Retinal pigment epithelial cell (primary cell): ENCODE data around the gene IFNAR2.

Source experiments
- DNase-seq: peaks from one replicate; pipeline ENCODE4 v3.0.0-alpha.2; 2010; ENCODE audit warnings: low read depth
- H3K4me3 ChIP-seq: 2 replicates; pipeline ENCODE4 v1.5.1; 2011; ENCODE audit warnings: mild to moderate bottlenecking, low read length, control low read depth, moderate library complexity
- CTCF ChIP-seq: conservative IDR thresholded peaks from 2 replicates; pipeline ENCODE4 v1.5.1; 2011; ENCODE audit warnings: low read depth, low read length, control low read depth, inconsistent platforms

The IFNAR2 gene

GRCh38 chr21:33254766-33255165 lies 25.0 kb downstream of the IFNAR2 start:
- no peak for DNase-seq
- H3K4me3 ChIP-seq, result no peak overlapping the region
- no peak for TF ChIP-seq CTCF

DNA sequence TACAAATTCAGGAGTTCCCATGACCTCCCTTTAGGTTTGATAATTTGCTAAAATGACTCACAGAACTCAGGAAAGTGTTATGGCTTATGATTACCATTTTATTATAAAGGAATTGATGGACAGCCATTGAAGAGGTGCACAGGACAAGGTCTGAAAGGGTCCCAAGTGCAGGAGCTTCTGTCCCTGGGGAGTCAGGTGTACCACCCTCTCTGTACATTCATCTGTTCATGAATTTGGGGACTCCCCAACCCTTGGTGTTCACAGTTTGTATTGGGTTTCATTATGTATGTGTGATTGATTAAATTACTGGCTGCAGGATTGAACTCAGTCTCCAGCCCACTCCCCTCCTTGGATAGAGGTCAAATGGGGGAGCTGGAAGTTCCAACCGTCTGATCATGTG lies 25.7 kb downstream of the IFNAR2 start:
- no peak for TF ChIP-seq CTCF
- H3K4me3 ChIP-seq, result no peak overlapping the region
- no peak for DNase-seq

DNA sequence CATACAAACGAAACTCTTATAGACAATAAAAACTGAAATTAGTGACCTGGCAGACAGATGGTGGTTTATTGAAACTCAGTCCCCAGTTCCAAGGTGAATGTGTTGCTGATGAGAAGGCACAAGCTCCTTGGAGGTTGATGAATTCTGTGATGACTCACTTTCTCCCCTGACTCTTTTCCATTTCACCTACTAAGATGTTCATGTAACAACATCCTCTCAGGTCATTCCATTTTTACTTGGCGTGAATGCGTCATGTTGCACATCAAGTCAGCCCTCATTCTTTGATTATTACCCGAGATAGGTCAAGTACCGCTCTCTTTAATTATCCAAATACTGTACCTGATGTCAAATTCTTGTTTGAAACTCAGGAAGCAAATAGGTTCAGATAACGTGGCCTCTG lies 26.3 kb downstream of the IFNAR2 start:
- no peak for DNase-seq
- no peak overlapping the region for H3K4me3 ChIP-seq
- TF ChIP-seq CTCF, result no peak

DNA sequence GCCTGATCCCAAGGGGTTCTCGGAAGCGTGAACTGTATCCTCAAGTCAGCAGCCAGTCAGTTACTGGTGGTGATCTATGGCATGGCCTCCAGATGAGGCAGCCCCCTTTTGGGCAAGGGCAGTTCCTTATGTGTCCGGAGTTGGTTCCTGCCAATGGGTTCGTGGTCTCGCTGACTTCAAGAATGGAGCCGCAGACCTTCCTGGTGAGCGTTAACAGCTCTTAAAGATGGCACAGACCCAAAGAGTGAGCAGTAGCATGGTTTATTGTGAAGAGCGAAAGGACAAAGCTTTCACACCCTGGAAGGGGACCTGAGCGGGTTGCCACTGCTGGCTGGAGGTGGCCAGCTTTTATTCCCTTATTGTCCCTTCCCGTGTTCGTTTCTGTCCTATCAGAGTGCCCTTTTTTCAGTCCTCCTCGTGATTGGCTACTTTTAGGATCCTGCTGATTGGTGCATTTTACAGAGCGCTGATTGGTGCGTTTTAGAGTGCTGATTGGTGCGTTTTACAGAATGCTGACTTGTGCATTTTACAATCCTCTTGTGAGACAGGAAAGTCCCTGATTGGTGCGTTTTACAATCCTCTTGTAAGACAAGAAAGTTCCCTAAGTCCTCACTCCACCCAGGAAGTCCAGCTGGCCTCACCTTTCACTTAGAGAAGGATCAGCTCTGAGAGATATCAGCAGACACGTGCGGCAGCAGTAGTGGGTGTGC lies 27.5 kb downstream of the IFNAR2 start:
- TF ChIP-seq CTCF, result no peak
- no peak for DNase-seq
- H3K4me3 ChIP-seq, result no peak overlapping the region

GRCh38 chr21:33258475-33258874 lies 28.7 kb downstream of the IFNAR2 start:
- no peak for TF ChIP-seq CTCF
- H3K4me3 ChIP-seq, result no peak overlapping the region

GRCh38 chr21:33259428-33259827 lies 29.7 kb downstream of the IFNAR2 start:
- no peak overlapping the region for H3K4me3 ChIP-seq
- no peak for DNase-seq
- no peak for TF ChIP-seq CTCF

More at GRCh38 chr21:33258475-33258874, 28.7 kb downstream of the IFNAR2 start:
- no peak for DNase-seq

DNA sequence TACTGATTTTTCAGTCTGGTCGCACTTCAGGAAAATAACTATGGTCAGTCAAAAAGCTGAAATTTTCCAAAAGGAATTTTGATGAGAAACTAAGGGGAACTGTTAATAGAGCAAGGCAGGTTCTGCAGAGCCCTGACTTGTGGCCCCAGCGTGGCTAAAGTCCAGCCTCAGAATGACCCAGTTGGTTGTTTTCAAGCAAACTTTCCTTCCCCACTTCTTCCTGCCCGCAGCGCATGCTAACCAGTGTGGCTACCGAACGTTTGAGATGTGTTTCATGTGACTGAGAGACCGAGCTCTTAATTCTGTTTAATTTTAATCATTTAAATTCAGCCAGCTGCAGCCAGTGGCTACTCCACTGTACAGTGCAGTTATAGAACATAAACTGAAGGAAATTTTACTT lies 30.3 kb downstream of the IFNAR2 start:
- DNase-seq, result no peak

More for the DNA sequence above, 30.3 kb downstream of the IFNAR2 start:
- TF ChIP-seq CTCF, result no peak
- H3K4me3 ChIP-seq, result no peak overlapping the region
